Globus pallidus (tissue), 1 donor: ENCODE data around the gene SERPINI1.
A peak's percentile ranks its signal among the peaks of the same experiment; 100 is the strongest.
"Not testable (repeated sequence)": the region's sequence is repeated elsewhere in the genome, so short reads cannot be mapped to it uniquely, and the experiment has no call there.

Source experiments
- DNase-seq: peaks from one replicate; pipeline ENCODE4 v3.0.0-alpha.2; 2015; ENCODE audit warnings: low spot score

Gene SERPINI1

DNA sequence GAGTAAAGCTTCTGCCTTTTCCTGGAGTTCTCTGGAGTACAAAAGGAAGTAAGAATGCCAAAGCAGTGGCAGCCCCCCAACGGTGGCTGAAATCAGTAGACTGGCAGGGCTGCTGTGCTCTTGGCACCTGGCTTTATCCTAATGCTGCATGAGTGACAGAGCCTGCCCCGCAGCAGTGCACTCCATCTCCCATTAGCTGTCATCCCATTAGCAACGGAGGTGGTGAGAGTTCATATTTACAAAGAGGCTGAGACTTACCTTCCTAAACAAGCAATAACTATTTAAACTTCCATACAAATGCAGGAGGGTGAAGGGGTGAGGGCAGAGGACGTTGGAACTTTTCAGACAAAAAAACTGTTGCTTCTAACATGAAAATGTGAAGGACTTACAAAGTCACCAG is 51.9 kb downstream of the SERPINI1 start:
- no peak for DNase-seq

- no peak for DNase-seq
Measured at GRCh38 chr3:167798443-167798842, 62.9 kb downstream of the SERPINI1 start.

- DNase-seq = no peak
Measured at GRCh38 chr3:167808910-167809309, 73.4 kb downstream of the SERPINI1 start.

DNA sequence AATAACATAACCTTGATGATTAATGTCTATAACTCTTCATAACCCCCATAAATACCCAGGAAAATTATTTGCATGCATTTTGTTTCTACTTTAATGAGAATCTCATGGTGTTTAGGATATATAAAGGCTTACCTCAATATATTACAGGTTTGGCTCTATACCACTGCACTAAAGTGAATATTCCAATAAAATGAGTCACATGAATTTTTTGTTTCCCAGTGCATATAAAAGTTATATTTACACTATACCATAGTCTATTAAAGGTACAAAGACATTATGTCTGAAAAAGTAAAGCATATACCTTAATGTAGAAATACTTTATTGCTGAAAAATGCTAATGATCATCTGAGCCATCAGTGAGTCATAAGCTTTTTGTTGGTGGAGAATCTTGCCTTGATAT is 74.7 kb downstream of the SERPINI1 start:
- DNase-seq = no peak

GRCh38 chr3:167811031-167811430 is 75.5 kb downstream of the SERPINI1 start:
- DNase-seq = no peak

DNA sequence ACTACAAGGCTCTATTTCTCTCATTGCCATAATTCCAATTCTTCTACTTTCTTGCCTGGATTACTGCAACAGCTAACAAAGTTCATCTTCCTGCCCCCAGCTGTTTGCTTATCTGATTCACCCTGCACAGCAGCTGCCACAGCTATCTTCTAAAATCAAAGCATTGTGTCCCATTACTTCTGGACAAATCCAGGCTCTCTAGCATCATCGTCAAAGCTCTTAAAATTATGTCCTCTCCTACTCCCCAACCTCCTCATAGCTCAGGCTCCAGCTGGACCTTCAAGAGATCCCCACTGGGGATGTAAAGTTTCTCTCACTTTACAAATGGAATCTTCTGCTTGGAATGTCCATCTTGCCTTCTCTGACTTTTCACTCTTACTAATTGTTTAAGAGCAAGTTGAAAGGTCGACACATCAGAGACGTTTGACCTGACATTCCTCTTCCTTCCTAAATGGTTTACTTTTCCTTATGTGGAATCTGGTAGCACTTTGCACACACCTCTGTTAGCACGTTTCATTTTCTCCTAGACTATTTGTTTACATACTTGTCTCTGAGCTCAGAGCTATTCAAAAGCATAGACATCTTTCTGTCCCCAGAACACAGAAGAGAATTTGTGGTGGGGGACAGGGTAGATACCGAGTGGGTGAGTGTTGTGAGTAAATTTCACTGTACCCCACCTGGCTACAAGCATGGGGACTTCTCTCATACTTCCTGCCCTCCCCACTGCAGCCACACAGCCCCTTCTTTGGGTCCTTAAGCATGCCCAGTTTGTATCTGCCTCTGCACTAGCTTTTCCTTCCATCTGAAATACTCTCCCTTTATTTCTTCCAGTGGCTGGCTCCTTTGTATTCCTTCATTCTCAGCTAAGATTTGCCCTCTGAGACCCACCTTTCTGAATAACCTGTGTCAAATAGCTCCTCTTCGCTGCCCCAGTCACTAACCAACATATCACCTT is 77.9 kb downstream of the SERPINI1 start:
- peak; percentile 14 for DNase-seq

DNA sequence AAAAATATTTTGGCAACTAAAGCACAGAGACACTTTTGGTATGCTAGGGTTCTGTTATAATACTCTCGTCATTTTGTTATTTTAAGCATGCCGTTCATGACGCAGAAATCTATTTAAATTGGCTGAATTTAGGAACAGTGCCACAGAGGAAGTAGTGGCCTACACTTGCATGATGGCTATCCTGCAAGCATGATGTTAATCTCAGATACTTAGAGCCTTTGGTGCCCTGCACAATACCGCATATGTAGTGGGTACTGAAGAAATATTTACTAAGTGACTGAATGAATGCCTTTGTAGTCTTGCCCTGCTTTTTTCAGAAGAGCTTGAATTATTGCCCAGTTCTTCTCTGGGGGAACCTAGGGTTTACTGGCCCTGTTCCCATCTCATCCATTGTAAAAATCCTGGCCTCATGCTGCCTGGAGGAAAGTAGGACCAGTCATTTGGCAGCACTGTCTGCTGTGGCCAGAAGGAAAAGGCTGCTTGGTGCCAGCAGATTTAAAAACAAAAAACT is 79.0 kb downstream of the SERPINI1 start:
- peak; percentile 94 for DNase-seq

DNA sequence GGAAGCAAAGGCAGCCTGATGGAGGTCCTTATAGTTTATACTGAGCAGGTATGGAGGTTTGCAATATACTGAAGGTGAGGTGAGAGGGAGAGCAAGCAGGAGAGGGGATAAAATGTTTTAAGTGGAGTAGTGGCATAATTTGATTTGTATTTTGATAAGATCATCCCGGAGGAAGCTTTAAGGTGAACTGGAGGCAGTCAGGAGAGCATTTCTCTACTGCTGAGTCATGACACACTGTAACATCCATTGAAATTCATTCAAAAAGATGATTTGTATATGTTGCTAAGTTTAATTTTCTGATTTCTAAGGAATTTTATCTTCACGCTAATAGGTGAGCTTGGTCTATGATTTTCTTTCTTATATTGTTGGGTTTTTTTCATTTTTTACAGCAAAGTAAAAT is 81.4 kb downstream of the SERPINI1 start:
- DNase-seq = no peak

GRCh38 chr3:167820102-167820865 is 84.8 kb downstream of the SERPINI1 start:
- no peak for DNase-seq

GRCh38 chr3:167821248-167821805 is 85.8 kb downstream of the SERPINI1 start:
- DNase-seq = no peak

GRCh38 chr3:167823738-167824137 is 88.2 kb downstream of the SERPINI1 start:
- no peak for DNase-seq

- not testable (repeated sequence) for DNase-seq
Measured at GRCh38 chr3:167827588-167827987, 92.1 kb downstream of the SERPINI1 start.

DNA sequence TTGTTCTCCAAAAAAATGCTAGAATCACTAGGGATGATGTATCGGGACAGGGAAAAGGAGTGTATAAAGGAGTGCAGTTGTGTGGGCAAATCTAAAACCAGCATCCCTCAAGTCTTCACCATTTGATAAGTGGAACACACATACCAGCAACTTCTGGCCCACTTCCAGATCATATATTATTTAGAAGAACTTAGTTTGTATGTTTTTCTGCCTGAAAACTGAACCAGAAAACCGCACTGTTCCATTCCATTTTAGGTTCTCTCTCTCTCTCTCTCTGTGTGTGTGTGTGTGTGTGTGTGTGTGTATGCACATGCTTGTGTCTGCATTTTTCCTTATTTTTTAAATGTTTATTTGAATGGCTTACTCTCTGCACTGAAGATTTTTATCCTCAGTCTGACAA is 93.5 kb downstream of the SERPINI1 start:
- no peak for DNase-seq

GRCh38 chr3:167830007-167830406 is 94.5 kb downstream of the SERPINI1 start:
- DNase-seq = no peak

- DNase-seq = no peak
Measured at GRCh38 chr3:167835359-167835758, 99.8 kb downstream of the SERPINI1 start.

DNA sequence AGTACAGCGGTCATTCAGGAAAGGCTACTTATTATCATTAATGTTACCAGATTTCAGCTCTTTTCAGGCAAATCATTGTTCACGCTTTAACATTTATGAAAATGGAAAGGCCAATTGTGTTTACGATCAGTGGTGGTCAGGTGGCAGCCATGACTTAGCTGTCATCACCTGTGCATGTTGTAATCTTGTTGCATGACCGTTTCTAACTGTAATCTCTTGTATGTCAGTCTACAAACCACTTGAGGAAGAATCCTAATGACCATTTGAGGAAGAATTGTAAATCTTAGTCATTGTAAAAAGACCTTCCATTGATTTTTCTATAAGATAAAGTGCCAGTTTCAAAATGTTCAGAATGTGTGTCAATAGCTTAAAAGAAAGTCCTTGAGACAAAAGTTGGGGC is 100.4 kb downstream of the SERPINI1 start:
- DNase-seq = no peak

DNA sequence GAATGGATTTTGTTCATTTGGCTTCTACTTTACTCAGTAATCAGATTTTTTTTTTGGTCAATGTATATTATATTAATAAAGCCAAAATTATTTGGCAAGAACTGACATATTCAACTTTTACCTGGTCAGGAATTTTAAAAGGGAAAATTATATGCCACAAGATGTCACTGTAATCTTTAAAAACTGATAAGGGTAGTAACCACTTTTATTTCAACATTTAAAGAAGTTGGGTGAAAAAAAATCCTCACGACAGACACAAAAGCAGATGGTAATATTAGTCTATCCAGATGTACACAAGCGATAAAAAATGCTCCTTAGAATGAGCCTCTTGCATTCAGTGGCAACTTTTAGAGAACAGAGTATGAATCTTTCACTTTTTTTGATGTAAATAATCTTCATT is 101.9 kb downstream of the SERPINI1 start:
- no peak for DNase-seq

GRCh38 chr3:167839460-167840134 is 104.1 kb downstream of the SERPINI1 start:
- no peak for DNase-seq

- no peak for DNase-seq
Measured at GRCh38 chr3:167840247-167840646, 104.7 kb downstream of the SERPINI1 start.

- no peak for DNase-seq
Measured at GRCh38 chr3:167843481-167843880, 108.0 kb downstream of the SERPINI1 start.

- no peak for DNase-seq
Measured at GRCh38 chr3:167843886-167844285, 108.4 kb downstream of the SERPINI1 start.

DNA sequence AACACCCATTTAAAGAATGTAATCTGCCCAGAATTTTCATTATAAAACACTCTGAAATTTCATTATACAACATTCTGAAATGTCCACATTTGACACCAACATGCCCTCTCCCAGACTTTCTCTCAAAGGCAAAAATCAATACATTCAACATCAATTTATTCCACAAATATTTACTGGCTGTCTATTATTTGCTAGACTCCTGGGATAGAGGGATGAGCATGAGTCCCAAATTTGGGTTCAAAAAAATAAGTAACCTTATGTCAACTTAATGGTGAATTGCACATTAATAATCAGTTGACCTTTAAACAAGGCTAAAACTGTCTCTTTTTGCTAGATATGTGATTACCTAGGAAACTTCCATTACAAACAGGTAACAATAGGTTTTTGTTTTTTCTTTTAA is 109.0 kb downstream of the SERPINI1 start:
- DNase-seq = no peak
